Stimulated activated CD8-positive, alpha-beta memory T cell treated with anti-CD3 and anti-CD28 coated beads, Interleukin-15, amount 100 ng/mL, for 4 hours (primary cell): ENCODE measurements around the gene CAB39L.

ENCODE experiments used
- DNase-seq, 2 donors: peaks; one replicate each; pipeline ENCODE4 v3.0.0-alpha.2; 2020; ENCODE audit warnings: low read depth in 2 of 2

CAB39L gene

DNA sequence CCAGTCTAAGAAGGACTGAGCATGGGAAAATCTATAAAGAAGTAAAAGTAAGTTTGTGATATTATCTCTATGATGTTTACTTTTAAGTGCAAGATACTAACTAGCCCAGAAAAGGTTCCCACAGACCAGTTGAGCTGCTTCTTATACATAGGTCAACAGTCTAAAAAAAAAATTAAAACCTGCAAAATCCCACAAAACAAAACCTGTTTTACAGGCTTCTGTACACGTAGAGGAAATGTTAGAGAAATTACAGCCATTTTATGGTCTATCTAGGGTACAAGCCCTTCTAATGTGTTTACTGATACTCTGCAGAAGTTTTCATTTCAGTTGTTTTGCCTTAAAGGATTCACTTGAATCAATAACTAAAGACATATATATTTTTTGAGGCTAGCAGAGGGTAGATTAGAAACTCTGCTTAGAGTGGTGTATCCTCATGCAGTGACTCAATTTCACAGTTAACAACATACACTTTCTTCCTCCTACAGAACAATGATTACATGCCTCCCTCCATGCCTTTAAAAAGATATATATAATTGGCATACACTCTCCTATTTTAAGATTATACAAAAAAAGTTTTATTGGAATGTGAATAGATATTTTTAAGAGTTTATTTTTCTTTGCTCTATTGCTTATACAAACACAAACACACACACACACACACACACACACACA is 43.9 kb downstream of the CAB39L start:
- DNase-seq = no peak

GRCh38 chr13:49395878-49396380 is 47.9 kb downstream of the CAB39L start:
- DNase-seq = no peak

- no peak for DNase-seq
Measured at GRCh38 chr13:49395451-49395865, 48.4 kb downstream of the CAB39L start.

DNA sequence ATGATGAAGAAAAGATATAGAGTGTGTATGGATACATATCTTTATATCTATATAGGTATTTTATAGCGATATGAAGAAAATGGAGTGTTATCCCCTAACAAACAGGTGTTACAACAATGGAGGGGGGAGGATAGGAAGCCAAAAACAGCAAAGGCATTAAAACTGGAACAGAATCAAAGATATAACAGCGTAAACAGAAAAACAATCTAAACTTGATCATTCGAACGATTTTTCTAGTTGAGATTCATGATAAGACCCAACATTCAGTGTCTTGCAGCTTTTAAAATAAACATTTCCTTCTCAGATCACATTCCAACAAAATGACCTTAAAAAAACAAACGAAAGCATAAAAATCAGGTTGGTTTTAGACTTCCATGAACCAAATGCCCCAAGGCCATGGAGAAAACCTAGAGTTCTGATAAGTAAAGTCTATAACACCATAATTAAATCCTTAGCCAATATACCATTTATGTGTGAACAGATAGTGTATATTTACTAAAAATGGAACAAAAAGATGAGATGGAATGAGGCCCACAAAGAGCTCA is 55.7 kb downstream of the CAB39L start:
- DNase-seq = no peak

- no peak for DNase-seq
Measured at GRCh38 chr13:49386664-49387063, 57.2 kb downstream of the CAB39L start.

- no peak for DNase-seq
Measured at GRCh38 chr13:49376121-49376520, 67.7 kb downstream of the CAB39L start.

GRCh38 chr13:49374585-49375290 is 69.1 kb downstream of the CAB39L start:
- DNase-seq = no peak

DNA sequence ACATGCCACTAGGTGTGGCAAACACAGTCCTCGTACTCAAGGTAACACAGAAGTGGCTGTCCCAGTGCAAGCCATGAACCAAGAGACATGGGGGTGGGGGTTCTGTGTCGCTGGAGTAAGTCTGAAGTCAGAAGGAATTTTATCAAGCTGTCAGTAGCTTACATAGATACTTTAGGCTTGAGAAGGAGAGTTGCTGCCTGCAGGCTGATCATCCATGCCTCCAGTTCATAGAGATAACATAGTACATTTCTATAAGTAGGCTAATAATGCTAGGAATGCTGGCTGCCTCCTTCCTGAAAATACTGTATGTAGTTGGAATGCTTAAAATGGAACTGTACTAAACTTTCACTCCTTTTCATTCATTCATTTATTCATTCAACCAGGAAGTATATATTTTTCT is 70.1 kb downstream of the CAB39L start:
- DNase-seq = no peak

GRCh38 chr13:49371943-49372613 is 71.8 kb downstream of the CAB39L start:
- no peak for DNase-seq

GRCh38 chr13:49370371-49370770 is 73.5 kb downstream of the CAB39L start:
- no peak for DNase-seq

GRCh38 chr13:49369866-49370265 is 74.0 kb downstream of the CAB39L start:
- DNase-seq = no peak

DNA sequence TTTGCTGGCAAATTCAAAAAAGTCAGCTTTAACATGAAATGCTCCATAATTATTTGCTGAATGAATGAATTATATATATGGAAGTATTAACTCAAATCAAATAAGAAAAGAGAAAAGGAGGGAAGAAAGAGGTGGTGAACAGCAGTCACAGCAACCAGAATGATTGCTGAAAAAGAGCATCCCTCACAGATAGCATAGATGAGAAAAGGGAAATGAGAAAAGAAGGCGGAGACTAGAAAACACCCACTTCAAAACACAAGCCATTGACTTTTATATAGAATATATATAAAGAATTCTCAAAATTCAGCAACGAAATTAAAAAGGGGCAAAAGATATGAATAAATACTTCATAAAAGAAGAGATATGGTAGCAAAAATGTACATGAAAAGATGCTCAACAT is 75.2 kb downstream of the CAB39L start:
- DNase-seq = no peak

DNA sequence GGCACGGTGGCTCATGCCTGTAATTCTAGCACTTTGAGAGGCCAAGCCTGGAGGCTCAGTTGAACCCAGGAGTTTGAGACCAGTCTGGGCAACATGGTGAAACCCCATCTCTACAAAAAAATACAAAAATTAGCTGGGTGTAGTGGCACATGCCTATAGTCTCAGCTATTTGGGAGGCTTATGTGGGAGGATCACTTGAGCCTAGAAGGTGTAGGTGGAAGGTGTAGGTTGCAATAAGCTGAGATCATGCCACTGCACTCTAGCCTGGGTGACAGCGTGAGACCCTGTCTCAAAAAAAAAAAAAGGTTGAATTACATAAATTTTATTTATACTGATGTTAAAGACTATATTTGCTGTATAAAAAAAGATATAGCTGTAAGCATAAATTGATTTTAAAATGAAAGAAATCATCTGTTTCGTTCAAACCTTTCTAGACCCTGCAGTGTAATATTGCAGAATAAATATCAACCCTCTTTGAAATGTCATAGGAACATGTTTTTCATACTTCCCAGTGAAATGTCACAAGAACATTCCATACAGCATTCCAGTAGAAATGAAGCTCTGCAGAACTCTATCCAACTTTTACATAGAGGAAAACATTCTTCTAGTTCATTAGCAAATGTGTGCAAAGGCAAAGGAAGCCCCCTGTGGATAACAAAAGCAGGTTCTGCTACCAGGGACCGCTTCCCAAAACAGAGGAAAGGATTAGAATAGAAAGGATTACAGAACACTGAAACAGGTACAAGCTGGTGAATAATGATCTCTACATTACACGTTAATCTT is 76.0 kb downstream of the CAB39L start:
- no peak for DNase-seq

DNA sequence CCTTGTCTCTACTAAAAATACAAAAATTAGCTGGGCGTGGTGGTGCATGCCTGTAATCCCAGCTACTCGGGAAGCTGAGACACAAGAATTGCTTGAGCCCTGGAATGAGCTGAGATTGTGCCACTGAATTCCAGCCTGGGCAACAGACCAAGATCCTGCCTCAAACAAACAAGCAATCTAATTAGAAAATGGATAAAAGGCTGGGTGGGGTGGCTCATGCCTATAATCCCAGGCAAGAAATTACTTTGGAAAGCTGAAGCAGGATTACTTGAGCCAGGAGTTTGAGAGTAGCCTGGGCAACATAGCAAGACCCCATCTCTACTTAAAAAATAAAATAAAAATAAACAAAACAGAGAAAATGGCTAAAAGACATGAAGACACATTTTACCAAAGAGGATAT is 77.0 kb downstream of the CAB39L start:
- DNase-seq = no peak

DNA sequence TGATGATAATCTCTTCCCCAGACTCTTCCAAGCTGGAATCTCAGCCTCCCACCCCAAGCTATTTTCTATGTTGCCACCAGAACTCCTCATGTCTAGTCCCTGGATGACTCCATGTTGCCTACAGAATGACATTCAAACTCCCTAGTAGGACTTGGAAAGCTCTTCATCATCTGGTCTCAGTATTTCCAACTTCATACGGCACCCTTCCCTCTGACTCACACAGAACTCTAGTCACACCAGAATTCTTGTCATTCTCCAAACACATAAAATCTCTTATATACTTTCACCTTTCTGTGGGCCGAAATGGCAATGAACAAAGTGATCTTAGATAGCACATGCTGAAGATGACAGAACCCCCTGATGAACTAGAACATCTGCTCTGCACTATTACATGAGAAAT is 86.2 kb downstream of the CAB39L start:
- DNase-seq = no peak

DNA sequence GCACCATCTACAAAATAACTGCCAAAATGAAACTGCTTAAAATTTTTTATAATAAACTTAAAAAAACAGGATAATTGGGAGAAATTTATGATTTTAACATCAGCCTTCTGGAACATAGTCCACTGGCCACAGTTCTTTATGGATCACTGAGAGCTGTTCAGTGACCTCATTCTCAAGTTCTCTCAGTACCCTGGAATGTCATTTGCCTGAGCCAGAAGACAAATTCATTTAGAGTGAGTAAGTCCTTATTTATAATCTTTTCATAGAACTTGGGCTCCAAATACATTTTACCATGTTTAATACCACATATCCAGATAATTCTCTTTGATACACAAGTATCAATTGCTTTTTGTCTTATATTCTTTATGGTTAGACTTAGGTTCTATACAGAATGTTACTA is 87.6 kb downstream of the CAB39L start:
- DNase-seq = no peak

DNA sequence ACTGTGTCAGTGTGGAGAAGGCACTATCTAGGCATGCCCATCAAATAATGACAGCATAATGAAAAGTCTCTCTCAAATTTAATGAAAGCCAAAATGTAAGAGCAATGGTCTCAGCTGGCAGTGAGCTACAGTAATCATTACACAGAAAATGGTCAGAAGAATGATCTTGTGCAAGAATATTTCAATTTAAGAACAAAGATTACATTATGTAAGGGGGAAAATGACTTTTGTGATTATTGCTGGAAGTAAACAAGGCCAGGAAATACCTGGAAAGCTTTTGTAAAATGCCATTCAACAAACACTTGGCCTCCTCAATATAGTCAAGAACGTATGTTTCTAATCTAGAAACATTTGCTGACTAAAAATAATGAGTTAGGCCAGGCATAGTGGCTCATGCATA is 89.1 kb downstream of the CAB39L start:
- no peak for DNase-seq

GRCh38 chr13:49353908-49354307 is 90.0 kb downstream of the CAB39L start:
- DNase-seq = no peak

- DNase-seq = no peak
Measured at GRCh38 chr13:49351871-49352270, 92.0 kb downstream of the CAB39L start.

DNA sequence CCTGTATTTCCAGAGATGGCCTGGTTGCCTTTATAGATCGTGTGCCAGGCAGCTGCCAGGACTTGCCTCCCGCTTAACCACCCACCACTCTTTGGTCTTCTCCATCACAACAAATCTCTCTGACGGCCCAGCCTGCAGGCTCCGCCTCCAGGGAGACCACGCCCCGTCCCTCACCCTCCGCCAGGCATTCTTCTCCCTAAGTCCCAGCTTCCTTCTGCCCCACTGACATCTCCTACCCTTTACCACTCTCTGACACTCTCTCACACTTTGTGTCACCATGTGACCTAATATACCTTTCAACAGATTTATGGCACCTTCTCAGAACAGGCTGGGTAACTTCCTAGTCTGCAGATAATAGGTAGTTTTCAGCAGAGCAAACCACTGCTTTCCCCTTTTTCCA is 95.1 kb downstream of the CAB39L start:
- DNase-seq = no peak

DNA sequence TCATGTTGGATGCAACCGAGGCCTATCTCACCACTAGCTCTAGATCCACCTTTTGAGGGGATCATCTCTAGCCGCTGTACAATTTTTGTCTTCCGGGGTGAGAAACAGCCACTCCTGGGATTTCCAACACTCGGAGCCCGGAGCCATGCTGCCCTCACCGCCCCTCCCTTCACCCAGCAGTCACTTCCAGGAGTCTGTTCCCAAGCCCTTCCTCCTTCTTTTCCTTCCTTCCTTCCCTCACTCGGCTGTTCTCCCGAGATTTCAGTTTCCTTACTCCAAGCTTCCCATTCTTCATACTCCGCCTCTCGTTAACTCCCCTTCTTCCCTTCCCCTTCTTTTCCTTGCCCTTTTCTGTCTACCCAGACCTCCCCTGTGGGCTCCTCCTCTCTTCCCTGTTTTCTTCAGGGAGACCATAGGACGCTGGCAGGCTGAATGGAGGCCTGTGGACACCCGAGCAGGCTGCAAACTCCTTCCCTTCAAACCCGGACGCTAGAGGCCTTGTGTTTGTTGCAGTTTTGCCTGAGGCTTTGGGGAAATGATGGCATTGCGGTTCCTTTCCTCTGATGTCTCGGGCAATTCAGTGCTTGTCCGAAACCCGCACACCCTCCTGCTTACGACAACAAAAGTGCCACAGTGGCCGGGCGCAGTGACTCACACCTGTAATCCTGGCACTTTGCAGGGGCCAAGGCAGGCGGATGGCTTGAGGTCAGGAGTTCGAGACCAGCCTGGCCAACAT is 96.0 kb downstream of the CAB39L start:
- no peak for DNase-seq
